A549 (cell line): ENCODE measurements around the gene CCDC146. TPM values are rescaled to one million over a fixed set of nuclear protein-coding genes. Genes with fewer than 3 reads are reported as not detected.

ENCODE experiments used
- ATAC-seq, 2 experiments: fragments of 200-7000 bp in 1 of 2; fragments of >200 bp in 1 of 2; cut with Nextera tagmentation in 1 of 2; cut with Tn5 transposase in 1 of 2; 3 replicates each; pipeline versions ENCODE4 v1.8.0 to v1.9.1; 2018 to 2020; ENCODE audit warnings: mild to moderate bottlenecking in 1 of 2, moderate library complexity in 1 of 2
- CTCF ChIA-PET: fragments of 300-600 bp; sonication (Branson Sonifier 250); formaldehyde crosslinking; extraction: SDS; loops from one replicate; lab custom pipeline; 2021; ENCODE audit warnings: antibody characterized with exemption, inconsistent platforms; lab: Yijun Ruan, JAX
- POLR2A ChIA-PET: fragments of 350-600 bp; formaldehyde crosslinking; extraction: SDS; loops from one replicate; lab custom pipeline; 2021; ENCODE audit warnings: antibody characterized with exemption, inconsistent platforms; lab: Yijun Ruan, JAX
- DNase-seq, 2 experiments: peaks; one replicate each; pipeline versions ENCODE4 v3.0.0 to v3.0.0-alpha.2; 2011 to 2016; ENCODE audit warnings: low read depth in 1 of 2, low spot score in 1 of 2
- FAIRE-seq: peaks from 2 replicates; lab custom pipeline; 2011; peaks lifted over from hg19 to GRCh38; lab: Jason Lieb, UNC
- H3K27ac ChIP-seq, 2 experiments: fragments of >200 bp; sonication (Bioruptor Twin); formaldehyde crosslinking; 3 replicates each; pipeline ENCODE4 v1.5.1; 2016 to 2017
- H3K4me1 ChIP-seq: fragments of >200 bp; sonication (Bioruptor Twin); formaldehyde crosslinking; 3 replicates; pipeline ENCODE4 v1.6.1; 2016
- H3K4me2 ChIP-seq: fragments of >200 bp; sonication (Bioruptor Twin); formaldehyde crosslinking; 3 replicates; pipeline ENCODE4 v1.6.1; 2016
- H3K4me3 ChIP-seq: fragments of >200 bp; sonication (Bioruptor Twin); formaldehyde crosslinking; 3 replicates; pipeline ENCODE4 v1.5.1; 2016
- H3K9me3 ChIP-seq: fragments of >200 bp; sonication (Bioruptor Twin); formaldehyde crosslinking; 3 replicates; pipeline ENCODE4 v1.6.1; 2016
- EHMT2 ChIP-seq: fragments of 200-600 bp; sonication (generic); IDR thresholded peaks from 2 replicates; pipeline ENCODE4 v1.6.1; 2016; ENCODE audit warnings: antibody characterized with exemption, low read depth, mild to moderate bottlenecking, moderate library complexity
- FOSB ChIP-seq: fragments of 250-450 bp; sonication (Bioruptor Pico); IDR thresholded peaks from 2 replicates; pipeline ENCODE4 v1.5.0; 2020; ENCODE audit warnings: mild to moderate bottlenecking, moderate library complexity
- HOXB5 ChIP-seq: fragments of 250-450 bp; sonication (Bioruptor Pico); IDR thresholded peaks from 2 replicates; pipeline ENCODE4 v1.5.0; 2020; ENCODE audit warnings: mild to moderate bottlenecking, moderate library complexity
- JUNB ChIP-seq: fragments of >200 bp; sonication (Bioruptor Twin); formaldehyde crosslinking; IDR thresholded peaks from 2 replicates; pipeline ENCODE4 v1.6.1; 2016
- MAFK ChIP-seq: fragments of 450-650 bp; IDR thresholded peaks from 2 replicates; pipeline ENCODE4 v1.6.1; 2014; ENCODE audit not compliant: partially characterized antibody
- NPAS2 ChIP-seq: fragments of 250-450 bp; sonication (Bioruptor Pico); IDR thresholded peaks from 2 replicates; pipeline ENCODE4 v1.8.0; 2022; ENCODE audit warnings: mild to moderate bottlenecking, moderate library complexity, borderline replicate concordance
- SREBF2 ChIP-seq: fragments of 450-650 bp; IDR thresholded peaks from 2 replicates; pipeline ENCODE4 v1.6.1; 2014; ENCODE audit warnings: mild to moderate bottlenecking, moderate library complexity
- TP53 ChIP-seq: fragments of 250-450 bp; sonication (Bioruptor Pico); IDR thresholded peaks from 2 replicates; pipeline ENCODE4 v1.5.0; 2021; ENCODE audit warnings: mild to moderate bottlenecking, moderate library complexity
- ZC3H11A ChIP-seq: fragments of 450-650 bp; IDR thresholded peaks from 2 replicates; pipeline ENCODE4 v1.6.1; 2014; ENCODE audit warnings: antibody characterized with exemption, mild to moderate bottlenecking
- ZFP36 ChIP-seq: fragments of 450-650 bp; IDR thresholded peaks from 2 replicates; pipeline ENCODE4 v1.6.1; 2014; ENCODE audit warnings: borderline replicate concordance; ENCODE audit not compliant: partially characterized antibody
- ZSCAN20 ChIP-seq: fragments of 250-450 bp; sonication (Bioruptor Pico); IDR thresholded peaks from 2 replicates; pipeline ENCODE4 v1.8.0; 2022; ENCODE audit warnings: mild to moderate bottlenecking, moderate library complexity
- WGBS: methylation state at CpG from one replicate; pipeline ENCODE4 v1.1.6; 2017; ENCODE audit errors: missing lambda C conversion rate; 5-methylcytosine and 5-hydroxymethylcytosine counted together
- polyA plus RNA-seq, 4 experiments: library from polyadenylated mRNA; depleted of rRNA in 3 of 4; stranded (reverse); fragments of >200 nt; fragmentation: RNase III in 1 of 4; extraction: RNeasy Plus Mini Kit Qiagen cat#74134 plus additional on column Dnase treatment in 1 of 4; gene quantifications; 2 replicates in 3 of 4; 3 replicates in 1 of 4; pipeline ENCODE4 v1.2.3, GENCODE V29; 2011 to 2017
- TF ChIP-seq, protein P1 (sequence below): fragments of 450-650 bp; IDR thresholded peaks from 2 replicates; pipeline ENCODE4 v1.6.1; 2014; ENCODE audit warnings: antibody characterized with exemption
- TF ChIP-seq, protein P2 (sequence below): fragments of 250-450 bp; sonication (Bioruptor Pico); IDR thresholded peaks from 2 replicates; pipeline ENCODE4 v1.5.0; 2021; ENCODE audit warnings: mild to moderate bottlenecking, moderate library complexity, borderline replicate concordance
- TF ChIP-seq, protein P3 (sequence below): fragments of 250-450 bp; sonication (Bioruptor Pico); IDR thresholded peaks from 2 replicates; pipeline ENCODE4 v1.5.0; 2020; ENCODE audit warnings: low read depth, mild to moderate bottlenecking, moderate library complexity

CCDC146 gene
- polyA plus RNA-seq, 2 of the 4 experiments (the other 2 are of a cell fraction): 1.4 to 3.4 TPM

DNA sequence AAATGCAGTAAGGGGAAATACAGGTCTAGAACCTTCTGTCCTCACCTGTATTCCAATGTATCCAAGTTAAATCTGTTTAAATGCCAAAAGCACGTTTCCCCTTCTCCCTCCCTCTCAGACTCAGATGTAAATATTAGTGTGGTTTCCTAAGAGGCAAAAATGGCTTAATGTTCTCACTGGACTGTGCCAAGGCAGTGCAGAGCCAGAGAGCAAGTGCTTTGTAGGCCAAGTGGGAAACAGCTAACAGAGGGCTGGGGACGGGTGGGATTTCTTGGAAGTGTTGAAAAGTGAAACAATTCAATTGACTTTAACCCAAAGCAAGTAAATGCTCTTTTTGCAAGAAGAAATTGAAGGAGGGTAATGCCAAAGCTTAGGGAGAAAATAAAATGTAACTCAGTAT lies 190.7 kb downstream of the CCDC146 start:
- ATAC-seq: no peak
- no peaks in the 10 kb centered on the region for H3K4me1 ChIP-seq
- no peak overlapping the region for H3K4me3 ChIP-seq
- ChIA-PET CTCF (interaction anchor here (0.9 kb wide), 1 partner anchor 54 kb away, joined by 3 read pairs; no protein-coding TSS in a partner anchor), POLR2A (no interaction called here)
- WGBS: 63% methylated on average over 2 of the region's 2 CpGs
- TF ChIP-seq, protein P1, sequence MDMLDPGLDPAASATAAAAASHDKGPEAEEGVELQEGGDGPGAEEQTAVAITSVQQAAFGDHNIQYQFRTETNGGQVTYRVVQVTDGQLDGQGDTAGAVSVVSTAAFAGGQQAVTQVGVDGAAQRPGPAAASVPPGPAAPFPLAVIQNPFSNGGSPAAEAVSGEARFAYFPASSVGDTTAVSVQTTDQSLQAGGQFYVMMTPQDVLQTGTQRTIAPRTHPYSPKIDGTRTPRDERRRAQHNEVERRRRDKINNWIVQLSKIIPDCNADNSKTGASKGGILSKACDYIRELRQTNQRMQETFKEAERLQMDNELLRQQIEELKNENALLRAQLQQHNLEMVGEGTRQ: no peak
- TF ChIP-seq TP53: no peak
- no peaks in the 10 kb centered on the region for H3K9me3 ChIP-seq
- no peak for DNase-seq
- FAIRE-seq: no peak
- H3K27ac ChIP-seq: no peak overlapping the region
- H3K4me2 ChIP-seq: no peak overlapping the region

DNA sequence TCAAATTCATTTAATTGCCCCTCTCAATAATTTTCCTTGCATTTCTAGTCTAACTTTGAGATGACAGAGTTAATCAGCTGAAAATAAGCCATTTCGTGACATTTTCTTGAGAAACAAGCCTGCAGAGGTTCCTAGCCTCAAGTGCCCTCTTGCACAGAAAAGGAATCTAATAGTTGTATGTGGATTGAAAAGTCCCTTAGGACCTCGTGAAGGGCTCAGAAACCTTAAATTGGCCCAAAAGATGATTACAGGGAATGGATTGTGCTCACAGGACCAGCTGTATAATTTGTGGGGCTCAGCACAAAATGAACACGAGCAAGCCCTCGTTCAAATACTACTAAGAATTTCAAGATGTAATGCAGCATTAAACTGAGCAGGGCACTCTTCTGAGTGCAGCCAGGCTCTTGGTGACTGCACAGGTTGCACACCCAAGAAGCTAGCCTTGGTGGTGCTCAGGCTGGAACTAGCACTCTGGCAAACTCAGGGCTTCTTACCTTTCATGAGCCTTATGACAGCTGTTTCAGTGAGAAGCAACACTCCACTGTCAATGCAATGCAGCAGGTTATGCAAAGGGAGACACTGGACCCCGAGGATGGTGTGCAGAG lies 191.6 kb downstream of the CCDC146 start:
- Histone ChIP-seq H3K9me3 (no peaks in the 10 kb centered on the region), H3K4me2 (no peak overlapping the region), H3K4me3 (no peak overlapping the region), H3K4me1 (no peaks in the 10 kb centered on the region), H3K27ac (no peak overlapping the region)
- ATAC-seq (no peak), DNase-seq (no peak), FAIRE-seq (no peak)
- CTCF ChIA-PET: no interaction called here
- TF ChIP-seq, protein P2, sequence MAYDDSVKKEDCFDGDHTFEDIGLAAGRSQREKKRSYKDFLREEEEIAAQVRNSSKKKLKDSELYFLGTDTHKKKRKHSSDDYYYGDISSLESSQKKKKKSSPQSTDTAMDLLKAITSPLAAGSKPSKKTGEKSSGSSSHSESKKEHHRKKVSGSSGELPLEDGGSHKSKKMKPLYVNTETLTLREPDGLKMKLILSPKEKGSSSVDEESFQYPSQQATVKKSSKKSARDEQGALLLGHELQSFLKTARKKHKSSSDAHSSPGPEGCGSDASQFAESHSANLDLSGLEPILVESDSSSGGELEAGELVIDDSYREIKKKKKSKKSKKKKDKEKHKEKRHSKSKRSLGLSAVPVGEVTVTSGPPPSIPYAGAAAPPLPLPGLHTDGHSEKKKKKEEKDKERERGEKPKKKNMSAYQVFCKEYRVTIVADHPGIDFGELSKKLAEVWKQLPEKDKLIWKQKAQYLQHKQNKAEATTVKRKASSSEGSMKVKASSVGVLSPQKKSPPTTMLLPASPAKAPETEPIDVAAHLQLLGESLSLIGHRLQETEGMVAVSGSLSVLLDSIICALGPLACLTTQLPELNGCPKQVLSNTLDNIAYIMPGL (CRISPR knock-in tag): no peak
- TF ChIP-seq, protein P3, sequence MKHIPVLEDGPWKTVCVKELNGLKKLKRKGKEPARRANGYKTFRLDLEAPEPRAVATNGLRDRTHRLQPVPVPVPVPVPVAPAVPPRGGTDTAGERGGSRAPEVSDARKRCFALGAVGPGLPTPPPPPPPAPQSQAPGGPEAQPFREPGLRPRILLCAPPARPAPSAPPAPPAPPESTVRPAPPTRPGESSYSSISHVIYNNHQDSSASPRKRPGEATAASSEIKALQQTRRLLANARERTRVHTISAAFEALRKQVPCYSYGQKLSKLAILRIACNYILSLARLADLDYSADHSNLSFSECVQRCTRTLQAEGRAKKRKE (CRISPR knock-in tag): no peak
- WGBS: 60% methylated on average over 5 of the region's 5 CpGs
- POLR2A ChIA-PET: no interaction called here

DNA sequence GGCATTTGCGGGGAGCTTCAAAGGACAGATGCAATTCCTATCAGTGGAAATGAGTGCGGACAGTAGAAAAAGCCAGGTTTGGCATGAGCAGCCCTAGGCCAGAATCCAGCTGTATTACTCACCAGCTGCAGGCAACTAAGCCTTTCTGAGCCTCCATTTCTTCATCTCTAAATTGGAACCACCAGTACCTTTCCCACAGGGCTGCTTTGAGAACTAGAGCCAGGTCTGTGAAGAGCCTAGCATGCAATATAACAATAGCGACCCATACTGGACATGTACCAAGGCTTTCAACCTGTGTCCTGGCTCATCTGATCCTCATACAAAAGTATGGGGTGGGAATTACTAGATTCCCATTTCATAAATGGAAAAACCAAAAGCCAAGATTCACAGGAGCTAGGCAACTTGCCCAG lies 192.8 kb downstream of the CCDC146 start:
- Histone ChIP-seq H3K4me1 (no peaks in the 10 kb centered on the region), H3K9me3 (no peaks in the 10 kb centered on the region), H3K4me3 (no peak overlapping the region), H3K27ac (no peak overlapping the region), H3K4me2 (no peak overlapping the region)
- WGBS: 90% methylated on average over 3 of the region's 3 CpGs
- TF ChIP-seq MAFK: no peak
- no peak for TF ChIP-seq HOXB5 (CRISPR knock-in tag)
- TF ChIP-seq FOSB: no peak
- TF ChIP-seq NPAS2 (CRISPR knock-in tag): no peak
- no peak for TF ChIP-seq ZFP36
- TF ChIP-seq SREBF2: no peak
- no peak for TF ChIP-seq JUNB
- no peak for TF ChIP-seq ZC3H11A
- TF ChIP-seq EHMT2: no peak
- TF ChIP-seq, protein P2 (CRISPR knock-in tag): no peak
- TF ChIP-seq ZSCAN20 (CRISPR knock-in tag): no peak
- no peak for FAIRE-seq
- no peak for ATAC-seq
- CTCF ChIA-PET: interaction anchor here (0.8 to 1.7 kb wide), 4 partner anchors 8 to 69 kb away, joined by 3 to 7 read pairs (median 3); no protein-coding TSS in a partner anchor
- DNase-seq: no peak
- POLR2A ChIA-PET: no interaction called here
